ENCODE data around the gene CLIP3. TPM values are rescaled to one million over a fixed set of nuclear protein-coding genes. Genes with fewer than 3 reads are reported as not detected.
"Not testable (repeated sequence)": the region's sequence is repeated elsewhere in the genome, so short reads cannot be mapped to it uniquely, and the experiment has no call there.

Gene CLIP3
- total RNA-seq, 1 donor from 2014 or later: 17.9 TPM

GRCh38 chr19:35987571-35987896 lies 45.1 kb downstream of the CLIP3 start:
- DNase-seq (ENCODE audit: low spot score, unreplicated experiment): no peak
- TF ChIP-seq CTCF (IDR thresholded peaks at IDR 0.05; ENCODE audit: unreplicated experiment): peak; percentile 3
- peaks cover 68% of the 10 kb centered on the region for H3K27me3 Mint-ChIP-seq
- H3K27ac Mint-ChIP-seq: no peak overlapping the region
- H3K9me3 Mint-ChIP-seq (ENCODE audit: low read depth): no peaks in the 10 kb centered on the region
- H3K36me3 Mint-ChIP-seq (ENCODE audit: insufficient read depth): no peaks in the 10 kb centered on the region
- H3K4me3 Mint-ChIP-seq (ENCODE audit: low read depth): no peak overlapping the region
- H3K4me1 Mint-ChIP-seq (ENCODE audit: low read depth): peaks cover 3% of the 10 kb centered on the region

DNA sequence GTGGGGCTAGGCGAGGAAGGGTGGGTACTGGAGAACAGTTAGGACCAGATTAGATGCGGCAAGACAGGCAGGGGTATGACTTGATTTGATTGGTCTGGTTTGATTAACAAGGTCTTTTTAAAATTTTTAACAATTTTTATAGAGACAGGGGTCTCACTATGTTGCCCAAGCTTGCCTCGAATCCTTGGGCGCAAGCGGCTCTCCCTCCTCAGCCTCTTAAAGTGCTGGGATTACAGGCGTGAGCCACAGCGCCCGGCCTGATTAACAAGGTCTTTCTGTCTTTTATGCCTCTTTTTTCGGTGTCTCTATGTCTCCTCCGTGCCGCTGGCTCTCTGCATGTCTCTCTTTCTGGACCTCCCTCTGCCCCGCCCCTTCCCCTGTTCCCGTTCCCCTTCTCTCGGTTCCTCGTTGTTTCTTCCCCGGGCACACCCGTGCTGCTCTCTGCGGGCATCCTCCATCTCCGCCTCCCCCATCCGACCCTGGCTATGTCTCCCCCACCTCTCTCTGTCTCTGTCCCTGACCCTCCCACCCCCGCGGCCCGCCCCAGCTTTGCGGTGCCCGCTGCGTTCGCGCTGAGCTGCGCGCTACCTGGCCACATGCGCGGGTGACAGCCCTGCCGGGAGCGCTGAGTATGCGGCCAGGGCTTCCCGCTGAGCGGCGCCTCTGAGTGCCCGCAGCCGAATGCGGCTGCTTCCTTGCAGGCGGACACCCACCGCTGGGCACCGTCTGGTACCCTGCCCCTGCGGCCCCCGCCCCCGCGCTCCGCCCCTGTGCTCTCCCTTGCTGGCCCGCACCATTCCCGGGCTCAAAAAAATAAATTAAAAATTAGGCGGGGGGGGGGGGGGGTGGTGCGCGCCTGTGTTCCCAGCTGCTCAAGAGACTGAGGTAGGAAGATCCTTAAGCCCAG lies 45.8 kb downstream of the CLIP3 start:
- DNase-seq (ENCODE audit: low spot score, unreplicated experiment): no peak
- peaks cover 74% of the 10 kb centered on the region for H3K27me3 Mint-ChIP-seq
- no peak for TF ChIP-seq CTCF (IDR thresholded peaks at IDR 0.05; ENCODE audit: unreplicated experiment)
- H3K4me3 Mint-ChIP-seq (ENCODE audit: low read depth): peak overlapping the region; percentile 64
- H3K4me1 Mint-ChIP-seq (ENCODE audit: low read depth): peaks cover 3% of the 10 kb centered on the region
- no peaks in the 10 kb centered on the region for H3K36me3 Mint-ChIP-seq (ENCODE audit: insufficient read depth)
- no peaks in the 10 kb centered on the region for H3K9me3 Mint-ChIP-seq (ENCODE audit: low read depth)
- H3K27ac Mint-ChIP-seq: no peak overlapping the region

GRCh38 chr19:35986111-35986510 lies 46.6 kb downstream of the CLIP3 start:
- Mint-ChIP-seq H3K4me1 (ENCODE audit: low read depth) (peaks cover 3% of the 10 kb centered on the region), H3K27me3 (peaks cover 80% of the 10 kb centered on the region), H3K27ac (no peak overlapping the region), H3K4me3 (ENCODE audit: low read depth) (no peak overlapping the region), H3K9me3 (ENCODE audit: low read depth) (no peaks in the 10 kb centered on the region), H3K36me3 (ENCODE audit: insufficient read depth) (no peaks in the 10 kb centered on the region)
- DNase-seq (ENCODE audit: low spot score, unreplicated experiment): no peak
- no peak for TF ChIP-seq CTCF (IDR thresholded peaks at IDR 0.05; ENCODE audit: unreplicated experiment)

GRCh38 chr19:35983177-35983576 lies 49.5 kb downstream of the CLIP3 start:
- Mint-ChIP-seq H3K27ac (no peak overlapping the region), H3K9me3 (ENCODE audit: low read depth) (no peaks in the 10 kb centered on the region), H3K27me3 (peaks cover 77% of the 10 kb centered on the region), H3K4me1 (ENCODE audit: low read depth) (peaks cover 3% of the 10 kb centered on the region), H3K36me3 (ENCODE audit: insufficient read depth) (no peaks in the 10 kb centered on the region), H3K4me3 (ENCODE audit: low read depth) (no peak overlapping the region)
- TF ChIP-seq CTCF (IDR thresholded peaks at IDR 0.05; ENCODE audit: unreplicated experiment): no peak
- DNase-seq (ENCODE audit: low spot score, unreplicated experiment): no peak

DNA sequence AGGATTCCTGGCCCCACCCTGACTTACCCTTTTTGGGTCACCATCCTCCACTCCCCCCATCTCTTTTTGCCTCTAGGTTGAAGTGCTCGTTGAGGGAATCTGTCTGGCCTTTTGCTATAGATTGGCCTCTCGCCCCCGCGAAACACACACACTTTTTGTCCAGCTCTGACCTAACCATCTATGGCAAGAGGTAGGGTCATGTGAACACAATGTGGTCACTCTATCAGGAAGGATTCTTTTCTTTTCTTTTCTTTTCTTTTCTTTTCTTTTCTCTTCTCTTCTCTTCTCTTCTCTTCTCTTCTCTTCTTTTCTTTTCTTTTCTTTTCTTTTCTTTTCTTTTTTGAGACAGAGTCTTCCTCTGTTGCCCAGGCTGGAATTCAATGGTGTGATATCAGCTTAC lies 51.7 kb downstream of the CLIP3 start:
- not testable (repeated sequence) for H3K36me3 Mint-ChIP-seq (ENCODE audit: insufficient read depth); H3K4me3 Mint-ChIP-seq (ENCODE audit: low read depth); H3K27ac Mint-ChIP-seq; H3K9me3 Mint-ChIP-seq (ENCODE audit: low read depth); H3K4me1 Mint-ChIP-seq (ENCODE audit: low read depth); DNase-seq (ENCODE audit: low spot score, unreplicated experiment)
- H3K27me3 Mint-ChIP-seq: peaks cover 72% of the 10 kb centered on the region

GRCh38 chr19:35978832-35979365 lies 53.8 kb downstream of the CLIP3 start:
- no peaks in the 10 kb centered on the region for H3K9me3 Mint-ChIP-seq (ENCODE audit: low read depth)
- peaks cover 55% of the 10 kb centered on the region for H3K27me3 Mint-ChIP-seq

More at GRCh38 chr19:35978832-35979365, 53.8 kb downstream of the CLIP3 start:
- Mint-ChIP-seq H3K4me1 (ENCODE audit: low read depth) (no peaks in the 10 kb centered on the region), H3K36me3 (ENCODE audit: insufficient read depth) (no peaks in the 10 kb centered on the region), H3K4me3 (ENCODE audit: low read depth) (no peak overlapping the region), H3K27ac (no peak overlapping the region)
- TF ChIP-seq CTCF (IDR thresholded peaks at IDR 0.05; ENCODE audit: unreplicated experiment): no peak
- no peak for DNase-seq (ENCODE audit: low spot score, unreplicated experiment)

Measured in progenitor cell of endocrine pancreas (in vitro differentiated cells).